Adrenal gland (tissue), 12 donors: ENCODE data around the gene TNFRSF19. TPM values are rescaled to one million over a fixed set of nuclear protein-coding genes. Genes with fewer than 3 reads are reported as not detected.

Experiments used
- DNase-seq, 7 donors: peaks; one replicate each; pipeline ENCODE4 v3.0.0-alpha.2; 2019 to 2020
- H3K27ac ChIP-seq, 5 donors: fragments of 200-600 bp; sonication (generic) in 4 of 5; 1 replicate in 3 of 5; 2 replicates in 2 of 5; pipeline versions ENCODE4 v1.5.1 to v1.8.0; 2016 to 2020; ENCODE audit warnings: mild to moderate bottlenecking in 1 of 5
- H3K27me3 ChIP-seq: fragments of 200-600 bp; 2 replicates; pipeline ENCODE4 v1.8.0; 2021
- H3K36me3 ChIP-seq, 2 donors: fragments of 200-600 bp; replicated peaks in 1 of 2; 1 replicate in 1 of 2; 2 replicates in 1 of 2; pipeline versions ENCODE4 v1.5.1 to v1.8.0; 2018 to 2022
- H3K4me1 ChIP-seq, 2 donors: fragments of 200-600 bp; replicated peaks in 1 of 2; 1 replicate in 1 of 2; 2 replicates in 1 of 2; pipeline versions ENCODE4 v1.5.1 to v1.8.0; 2018 to 2021
- H3K4me3 ChIP-seq, 4 donors: fragments of 200-600 bp; sonication (generic) in 3 of 4; one replicate each; pipeline ENCODE4 v1.5.1; 2016 to 2018
- H3K9me3 ChIP-seq, 3 donors: fragments of 200-600 bp; sonication (generic) in 1 of 3; replicated peaks in 1 of 3; 1 replicate in 2 of 3; 2 replicates in 1 of 3; pipeline versions ENCODE4 v1.5.1 to v1.8.0; 2016 to 2021
- CTCF ChIP-seq, 6 experiments: fragments of 450-650 bp in 4 of 6; fragments of 200-600 bp in 2 of 6; sonication (generic) in 1 of 6; IDR thresholded peaks; 1 replicate in 5 of 6; 2 replicates in 1 of 6; pipeline versions ENCODE4 v1.5.1 to v1.8.0; 2016 to 2021; ENCODE audit warnings: antibody characterized with exemption in 6 of 6, mild to moderate bottlenecking in 2 of 6, moderate library complexity in 1 of 6
- POLR2A ChIP-seq, 2 donors: fragments of 450-650 bp; IDR thresholded peaks; one replicate each; pipeline ENCODE4 v1.6.1; 2017; ENCODE audit warnings: antibody characterized with exemption in 2 of 2, mild to moderate bottlenecking in 2 of 2, moderate library complexity in 1 of 2
- WGBS, 4 donors: extraction: QIAGEN DNeasy Blood & Tissue Kit in 2 of 4; methylation state at CpG; one replicate each; pipeline versions ENCODE4 v1.1.5 to v1.1.7; 2013 to 2017; 5-methylcytosine and 5-hydroxymethylcytosine counted together
- intact Hi-C, 2 donors: fragments of 100-400 bp; cut with DNase I; formaldehyde crosslinking; loops; one replicate each; pipeline versions ENCODE4 v1.14.1 to v1.15.0; 2022 to 2023
- polyA plus RNA-seq, 3 donors: library from polyadenylated mRNA; stranded (reverse); fragments of 200-250 nt in 2 of 3; fragments of 350-450 nt in 1 of 3; fragmentation: Illumina TruSeq in 1 of 3; extraction: RNeasy Lipid Tissue Mini Kit (QIAGEN cat#74804) in 1 of 3; gene quantifications; one replicate each; pipeline ENCODE4 v1.2.3, GENCODE V29; 2013 to 2014
- total RNA-seq, 9 donors: library from RNA; depleted of rRNA in 4 of 9; stranded (reverse); fragments of >200 nt in 4 of 9; fragments of 120-200 nt in 1 of 9; fragmentation: NEBNext Ultra II Directional in 1 of 9; extraction: Animal tissue kit (Norgen Biotek cat#: 25700) in 1 of 9; gene quantifications; one replicate each; pipeline versions ENCODE4 v1.1.0 to v1.2.4, GENCODE V29; 2013 to 2023
- donor health status: healthy with polysubstance abuse.
- donor health status: Bipolar disorder and iron deficiency.
- donor health status: DM: yes; HTN: yes; CAD: no.
- donor health status: DM: no; HTN: no; CAD: no.
- donor health status: DM: no; HTN: no; CAD: no.
- donor health status: DM: yes; HTN: yes; CAD: no.

TNFRSF19 gene
- total and polyA plus RNA-seq, 12 donors = 0.88 to 6.7 (median 3.3) TPM

DNA sequence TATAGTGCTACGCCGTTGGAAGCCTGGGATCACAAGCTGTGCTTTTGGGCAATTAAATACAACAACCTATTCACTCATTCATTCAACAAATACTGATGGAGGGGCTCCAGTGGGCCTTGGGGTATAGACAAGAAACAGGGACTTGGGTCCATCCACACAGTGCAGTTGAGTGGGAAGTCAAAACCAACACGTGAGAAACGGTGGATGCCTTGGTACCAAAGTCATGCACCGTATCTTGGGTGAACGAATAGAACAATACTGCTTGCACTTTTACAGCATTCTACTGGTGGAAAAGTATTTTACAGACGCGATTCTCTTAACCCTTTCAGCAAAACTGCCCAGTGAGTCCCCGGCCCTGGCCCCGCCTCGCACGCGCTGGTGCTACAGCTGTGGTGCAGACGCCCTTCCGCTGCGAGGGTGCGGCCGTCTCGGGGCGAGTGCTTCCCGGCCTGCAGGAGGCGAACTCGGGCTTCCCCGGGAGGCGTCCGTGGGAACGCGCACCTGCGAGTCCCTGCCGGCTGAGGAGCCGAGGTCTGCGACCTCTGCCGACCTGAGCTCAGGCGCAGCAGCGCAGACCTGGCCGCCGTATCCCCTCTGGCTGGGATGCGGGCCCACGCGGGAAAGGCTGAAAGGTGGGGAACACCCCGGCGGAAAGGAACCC, 8.3 kb downstream of the TNFRSF19 start:
- TF ChIP-seq POLR2A (IDR thresholded peaks at IDR 0.05) (no peak), CTCF (IDR thresholded peaks at IDR 0.05) (peak in 5 of 6 experiments; percentile 36 to 60 (median 53))
- Histone ChIP-seq H3K27me3 (peaks cover 2% of the 10 kb centered on the region), H3K27ac (peak overlapping the region in 2 of 5 donors; percentile 69 to 73), H3K4me3 (peak overlapping the region; percentile 33 to 67 (median 48)), H3K9me3 (no peaks in the 10 kb centered on the region), H3K4me1 (peaks cover 0 to 4% of the 10 kb centered on the region in 2 donors), H3K36me3 (no peaks in the 10 kb centered on the region)
- intact Hi-C loops = no loop called here
- peak; percentile 51 to 68 (median 62) for DNase-seq
- WGBS, 4 donors = 5 to 31% (median 8%) methylated on average over 8 to 42 of the region's 42 CpGs

GRCh38 chr13:23579072-23579895, 9.1 kb downstream of the TNFRSF19 start:
- intact Hi-C loops = no loop called here
- 0 to 1% (median 1%) methylated on average over 1 to 82 of the region's 82 CpGs; no CpG with 5 or more reads in 1 of the 4 donors for WGBS, 4 donors
- peaks cover 0 to 4% of the 10 kb centered on the region in 2 donors for H3K4me1 ChIP-seq

DNA sequence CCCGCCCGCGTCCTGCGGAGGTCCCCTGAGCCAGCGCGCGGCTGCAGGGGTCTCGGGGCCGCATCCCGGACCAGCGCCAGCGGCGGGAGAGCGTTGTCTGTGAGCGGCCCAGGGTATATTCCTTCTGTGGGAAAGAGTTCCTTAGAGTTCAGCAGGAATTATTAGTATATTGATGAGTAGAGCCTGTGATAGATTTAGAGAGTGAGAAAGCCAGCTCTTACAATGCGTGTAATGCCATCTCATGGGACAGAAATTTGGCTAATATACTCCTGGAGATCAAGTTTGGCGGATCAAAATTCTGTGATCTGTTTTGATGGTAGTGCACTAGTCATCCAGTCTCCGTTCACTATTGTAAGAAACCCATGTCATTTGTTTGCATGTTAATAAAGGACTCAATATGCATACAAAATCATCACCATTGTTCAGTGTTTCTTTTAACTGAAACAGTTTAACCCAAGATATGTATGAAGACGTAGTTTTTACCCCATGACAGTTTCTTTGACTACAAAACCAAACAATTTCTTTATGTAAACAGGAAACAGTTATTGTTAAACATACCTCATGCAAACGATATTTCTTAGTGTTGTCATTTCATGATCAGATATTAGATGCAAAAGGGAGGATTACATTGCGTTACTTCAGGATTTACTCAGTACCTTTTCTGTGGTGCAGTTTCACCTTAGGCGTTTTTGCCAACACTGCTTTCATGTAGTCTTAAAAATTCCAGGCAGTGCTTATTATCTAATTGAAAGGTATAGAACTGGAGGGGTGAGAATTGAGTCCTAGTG, 9.9 kb downstream of the TNFRSF19 start:
- Histone ChIP-seq H3K27me3 (no peaks in the 10 kb centered on the region), H3K4me1 (peaks cover 0 to 4% of the 10 kb centered on the region in 2 donors), H3K27ac (no peak overlapping the region), H3K4me3 (peak overlapping the region in 2 of 4 donors; percentile 40 to 67), H3K36me3 (no peaks in the 10 kb centered on the region), H3K9me3 (no peaks in the 10 kb centered on the region)
- no peak for DNase-seq
- intact Hi-C loops = no loop called here
- WGBS, 4 donors = 10 to 16% (median 12%) methylated on average over 16 to 22 of the region's 22 CpGs
- TF ChIP-seq CTCF (IDR thresholded peaks at IDR 0.05) (no peak), POLR2A (IDR thresholded peaks at IDR 0.05) (no peak)

More at GRCh38 chr13:23579072-23579895, 9.1 kb downstream of the TNFRSF19 start:
- peak; percentile 76 to 95 (median 88) for DNase-seq
- TF ChIP-seq POLR2A (IDR thresholded peaks at IDR 0.05) (peak in 1 of 2 donors; percentile 26), CTCF (IDR thresholded peaks at IDR 0.05) (no peak)
- peak overlapping the region in 2 of 5 donors; percentile 69 to 73 for H3K27ac ChIP-seq
- H3K27me3 ChIP-seq = peaks cover 2% of the 10 kb centered on the region
- no peaks in the 10 kb centered on the region for H3K9me3 ChIP-seq
- H3K4me3 ChIP-seq = peak overlapping the region; percentile 33 to 67 (median 48)
- H3K36me3 ChIP-seq = no peaks in the 10 kb centered on the region

DNA sequence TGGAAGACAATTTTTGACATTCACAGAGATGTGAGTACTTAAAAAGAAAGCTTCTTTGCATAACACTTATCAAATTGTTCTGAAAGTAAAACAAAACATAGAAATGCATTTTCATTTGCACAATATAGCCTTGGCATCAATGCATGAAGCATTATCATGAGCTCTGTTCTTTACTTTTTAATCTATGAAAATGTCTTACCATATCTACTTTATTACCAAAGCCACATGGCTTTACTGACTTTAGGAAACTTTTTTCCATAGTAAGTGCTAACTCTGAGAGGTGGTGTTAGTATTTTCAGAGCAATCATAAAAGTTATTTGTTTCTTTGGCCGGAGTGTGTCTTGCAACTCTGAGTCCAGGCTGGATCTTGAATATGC, 10.5 kb downstream of the TNFRSF19 start:
- WGBS, 4 donors = 88 to 94% (median 93%) methylated on average over 1 of the region's 1 CpG
- no peak overlapping the region for H3K27ac ChIP-seq
- H3K36me3 ChIP-seq = no peaks in the 10 kb centered on the region
- TF ChIP-seq CTCF (IDR thresholded peaks at IDR 0.05) = no peak
- TF ChIP-seq POLR2A (IDR thresholded peaks at IDR 0.05) = no peak
- H3K4me3 ChIP-seq = no peak overlapping the region
- no peak for DNase-seq
- H3K27me3 ChIP-seq = no peaks in the 10 kb centered on the region
- H3K9me3 ChIP-seq = no peaks in the 10 kb centered on the region
- intact Hi-C loops = no loop called here
- peaks cover 0 to 4% of the 10 kb centered on the region in 2 donors for H3K4me1 ChIP-seq
